GM13976 (cell line): ENCODE data around the gene CNKSR1.

Source experiments
- DNase-seq: peaks from one replicate; pipeline ENCODE4 v3.0.0; 2012; ENCODE audit warnings: low spot score
- in situ Hi-C: fragments of 300-500 bp; cut with MboI; formaldehyde crosslinking; loops from one replicate; pipeline ENCODE4 v1.12.0; 2022; ENCODE audit warnings: low sequenced_read_pairs, mixed read lengths, inconsistent platforms; ENCODE audit not compliant: unreplicated experiment
- TF ChIP-seq, protein P1 (sequence below): IDR thresholded peaks from 2 replicates; pipeline ENCODE4 v1.5.1; 2012; ENCODE audit warnings: borderline replicate concordance, mild to moderate bottlenecking; ENCODE audit not compliant: insufficient read depth; ENCODE audit errors: extremely low read depth, missing control alignments, control extremely low read depth

CNKSR1 gene, protein sequence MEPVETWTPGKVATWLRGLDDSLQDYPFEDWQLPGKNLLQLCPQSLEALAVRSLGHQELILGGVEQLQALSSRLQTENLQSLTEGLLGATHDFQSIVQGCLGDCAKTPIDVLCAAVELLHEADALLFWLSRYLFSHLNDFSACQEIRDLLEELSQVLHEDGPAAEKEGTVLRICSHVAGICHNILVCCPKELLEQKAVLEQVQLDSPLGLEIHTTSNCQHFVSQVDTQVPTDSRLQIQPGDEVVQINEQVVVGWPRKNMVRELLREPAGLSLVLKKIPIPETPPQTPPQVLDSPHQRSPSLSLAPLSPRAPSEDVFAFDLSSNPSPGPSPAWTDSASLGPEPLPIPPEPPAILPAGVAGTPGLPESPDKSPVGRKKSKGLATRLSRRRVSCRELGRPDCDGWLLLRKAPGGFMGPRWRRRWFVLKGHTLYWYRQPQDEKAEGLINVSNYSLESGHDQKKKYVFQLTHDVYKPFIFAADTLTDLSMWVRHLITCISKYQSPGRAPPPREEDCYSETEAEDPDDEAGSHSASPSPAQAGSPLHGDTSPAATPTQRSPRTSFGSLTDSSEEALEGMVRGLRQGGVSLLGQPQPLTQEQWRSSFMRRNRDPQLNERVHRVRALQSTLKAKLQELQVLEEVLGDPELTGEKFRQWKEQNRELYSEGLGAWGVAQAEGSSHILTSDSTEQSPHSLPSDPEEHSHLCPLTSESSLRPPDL

DNA sequence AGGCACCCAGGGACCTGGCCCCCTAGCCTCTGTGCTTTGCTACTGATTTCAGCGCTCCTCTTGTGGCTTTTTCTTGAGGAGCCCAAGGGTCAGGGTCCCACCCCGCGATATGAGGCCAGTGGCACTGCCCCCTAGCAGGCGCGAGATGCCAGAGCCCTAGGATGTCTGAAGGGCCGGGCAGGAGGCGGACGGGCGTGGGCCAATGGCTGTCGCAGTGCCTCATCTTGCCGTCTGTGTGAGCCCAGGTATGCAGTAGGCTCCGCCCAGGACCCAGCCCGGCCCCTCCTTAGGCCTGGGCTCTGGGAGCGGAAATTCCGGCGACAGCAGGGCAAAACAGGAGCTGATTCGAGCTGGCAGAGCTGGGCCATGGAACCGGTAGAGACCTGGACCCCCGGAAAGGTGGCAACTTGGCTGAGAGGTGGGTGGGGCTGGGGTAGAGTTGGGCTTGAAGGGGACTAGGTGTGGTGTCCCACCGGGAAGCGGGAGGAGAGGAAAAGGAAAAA is at the start of gene CNKSR1:
TSS of gene CNKSR1 (plus strand) at position 310 of the 503 bp plus-strand sequence. CDS start at position 367, 57 bp downstream.
- in situ Hi-C loops = no loop called here
- no peak for DNase-seq
- TF ChIP-seq, protein P1, sequence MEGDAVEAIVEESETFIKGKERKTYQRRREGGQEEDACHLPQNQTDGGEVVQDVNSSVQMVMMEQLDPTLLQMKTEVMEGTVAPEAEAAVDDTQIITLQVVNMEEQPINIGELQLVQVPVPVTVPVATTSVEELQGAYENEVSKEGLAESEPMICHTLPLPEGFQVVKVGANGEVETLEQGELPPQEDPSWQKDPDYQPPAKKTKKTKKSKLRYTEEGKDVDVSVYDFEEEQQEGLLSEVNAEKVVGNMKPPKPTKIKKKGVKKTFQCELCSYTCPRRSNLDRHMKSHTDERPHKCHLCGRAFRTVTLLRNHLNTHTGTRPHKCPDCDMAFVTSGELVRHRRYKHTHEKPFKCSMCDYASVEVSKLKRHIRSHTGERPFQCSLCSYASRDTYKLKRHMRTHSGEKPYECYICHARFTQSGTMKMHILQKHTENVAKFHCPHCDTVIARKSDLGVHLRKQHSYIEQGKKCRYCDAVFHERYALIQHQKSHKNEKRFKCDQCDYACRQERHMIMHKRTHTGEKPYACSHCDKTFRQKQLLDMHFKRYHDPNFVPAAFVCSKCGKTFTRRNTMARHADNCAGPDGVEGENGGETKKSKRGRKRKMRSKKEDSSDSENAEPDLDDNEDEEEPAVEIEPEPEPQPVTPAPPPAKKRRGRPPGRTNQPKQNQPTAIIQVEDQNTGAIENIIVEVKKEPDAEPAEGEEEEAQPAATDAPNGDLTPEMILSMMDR = no peak

DNA sequence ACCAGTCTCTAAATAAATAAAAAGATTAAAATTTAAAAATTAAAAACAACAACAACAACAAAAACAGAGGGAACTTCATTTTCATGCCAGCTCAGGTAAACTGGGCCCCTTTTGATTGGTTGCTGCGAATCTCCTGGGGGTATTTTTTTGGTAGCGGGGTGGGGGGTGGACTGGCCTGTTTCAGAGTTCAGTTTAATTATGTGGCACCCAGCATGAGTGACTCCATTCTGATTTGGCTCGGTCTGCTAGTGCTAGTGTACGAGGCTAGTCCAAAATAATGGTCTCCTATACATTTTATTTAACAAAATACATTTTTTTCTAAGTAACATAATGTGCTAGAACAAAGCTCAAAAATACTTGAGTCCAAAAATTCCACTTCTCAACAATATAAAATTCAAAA is 47.5 kb upstream of the CNKSR1 start:
- TF ChIP-seq, protein P1 = no peak
- in situ Hi-C loops = no loop called here

DNA sequence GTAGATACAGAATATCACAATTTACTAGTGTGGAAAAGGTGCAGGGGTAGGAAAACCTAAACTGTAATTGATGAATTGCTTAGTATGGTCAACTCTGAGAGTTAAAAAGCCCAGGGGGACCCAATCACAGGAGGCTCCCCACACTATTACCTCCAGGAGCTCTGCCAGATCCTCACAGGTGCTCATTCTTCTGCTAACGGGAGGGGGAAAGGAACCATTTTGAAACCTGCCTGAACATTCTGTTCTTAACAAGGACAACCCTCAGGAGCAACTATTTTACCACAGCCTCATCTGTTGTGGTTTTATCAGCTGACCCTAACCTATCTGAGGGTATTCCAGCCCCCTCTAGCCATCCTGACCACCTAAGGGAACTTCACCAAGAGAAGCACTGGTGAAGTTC is 46.6 kb upstream of the CNKSR1 start:
- DNase-seq = no peak
- in situ Hi-C loops = no loop called here
- TF ChIP-seq, protein P1 = no peak

More for the DNA sequence above, 47.5 kb upstream of the CNKSR1 start:
- DNase-seq = no peak

DNA sequence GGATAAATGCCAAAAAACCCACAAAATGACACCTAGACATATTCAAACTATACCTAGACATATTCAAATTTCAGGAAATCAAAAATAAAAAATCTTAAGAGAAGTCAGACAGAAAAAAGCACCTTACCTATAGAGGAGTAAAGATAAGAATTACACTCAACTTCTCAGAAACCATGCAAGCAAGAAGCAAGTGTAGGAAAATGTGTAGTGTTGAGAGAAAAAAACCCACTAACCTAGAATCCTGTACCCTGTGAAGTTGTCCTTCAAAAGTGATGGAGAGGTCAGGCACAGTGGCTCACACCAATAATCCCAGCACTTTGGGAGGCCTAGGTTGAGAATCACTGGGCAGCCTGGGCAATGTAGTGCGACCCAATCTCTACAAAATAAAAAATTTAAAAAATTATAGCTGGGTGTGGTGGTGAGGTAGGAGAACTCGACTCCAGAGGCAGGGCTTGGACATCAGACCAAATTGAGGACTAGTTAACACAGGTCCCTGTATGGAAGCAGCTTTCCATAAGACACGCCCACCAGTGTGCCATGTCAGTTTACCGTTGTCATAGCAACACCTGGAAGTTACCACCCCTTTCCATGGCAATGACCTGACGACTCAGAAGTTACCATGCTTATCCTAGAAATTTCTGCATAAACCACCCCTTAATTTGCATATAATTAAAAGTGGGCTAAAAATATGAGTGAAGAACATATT is 45.0 kb upstream of the CNKSR1 start:
- TF ChIP-seq, protein P1 = no peak
- in situ Hi-C loops = no loop called here
- DNase-seq = no peak

DNA sequence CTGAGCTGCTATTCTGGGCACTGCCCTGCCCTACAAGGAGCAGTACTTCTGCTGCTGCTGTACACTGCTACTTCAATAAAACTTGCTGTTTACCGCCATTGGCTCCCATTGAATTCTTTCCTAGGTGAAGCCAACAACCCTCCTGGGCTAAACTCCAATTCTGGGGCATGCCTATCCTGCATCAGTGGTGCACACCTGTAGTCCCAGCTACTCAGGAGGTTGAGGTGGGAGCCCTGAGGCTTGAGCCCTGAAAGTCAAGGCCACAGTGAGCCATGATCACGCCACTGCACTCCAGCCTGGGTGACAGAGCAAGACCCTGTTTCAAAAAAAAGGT is 44.5 kb upstream of the CNKSR1 start:
- no peak for DNase-seq
- TF ChIP-seq, protein P1 = no peak
- in situ Hi-C loops = no loop called here

DNA sequence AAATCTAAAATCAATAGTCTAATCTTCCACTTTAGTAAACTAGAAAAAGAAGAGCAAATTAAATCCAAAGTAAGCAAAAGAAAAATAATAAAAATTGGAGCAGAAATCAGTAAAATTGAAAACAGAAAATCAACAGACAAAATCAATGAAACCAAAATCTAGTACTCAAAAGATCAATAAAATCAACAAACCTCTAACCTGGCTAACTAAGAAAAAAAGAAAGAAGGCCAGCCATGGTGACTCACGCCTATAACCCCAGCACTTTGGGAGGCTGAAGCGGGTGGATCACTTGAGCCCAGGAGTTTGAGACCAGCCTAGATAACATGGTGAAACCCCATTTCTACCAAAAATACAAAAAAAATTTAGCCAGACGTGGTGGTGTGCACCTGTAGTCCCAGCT is 42.8 kb upstream of the CNKSR1 start:
- in situ Hi-C loops = no loop called here
- TF ChIP-seq, protein P1 = no peak
- no peak for DNase-seq
